Hindlimb muscle (tissue), 1 donor: ENCODE measurements around the gene RSPRY1. TPM values are rescaled to one million over a fixed set of nuclear protein-coding genes. Genes with fewer than 3 reads are reported as not detected.
"Not testable (repeated sequence)": the region's sequence is repeated elsewhere in the genome, so short reads cannot be mapped to it uniquely, and the experiment has no call there.

Experiments
- DNase-seq: peaks from one replicate; pipeline ENCODE4 v3.0.0-alpha.2; 2013
- polyA plus RNA-seq: library from polyadenylated mRNA; unstranded; fragments of 120-200 nt; gene quantifications from one replicate; pipeline ENCODE4 v1.2.1, GENCODE V29; 2013; ENCODE audit not compliant: insufficient read length

RSPRY1 gene
- polyA plus RNA-seq, 1 donor: 22.8 TPM

- DNase-seq: no peak
Observed at GRCh38 chr16:57273359-57273758, 87.2 kb downstream of the RSPRY1 start.

- DNase-seq: no peak
Observed at GRCh38 chr16:57273826-57274225, 87.7 kb downstream of the RSPRY1 start.

- DNase-seq: not testable (repeated sequence)
Observed at GRCh38 chr16:57275946-57276345, 89.8 kb downstream of the RSPRY1 start.

GRCh38 chr16:57276596-57276995, 90.5 kb downstream of the RSPRY1 start:
- DNase-seq: no peak

- no peak for DNase-seq
Observed at GRCh38 chr16:57277586-57277985, 91.5 kb downstream of the RSPRY1 start.

- DNase-seq: no peak
Observed at GRCh38 chr16:57278494-57278893, 92.4 kb downstream of the RSPRY1 start.

GRCh38 chr16:57279780-57280638, 93.9 kb downstream of the RSPRY1 start:
- DNase-seq: no peak

- no peak for DNase-seq
Observed at GRCh38 chr16:57281791-57282190, 95.7 kb downstream of the RSPRY1 start.

- DNase-seq: no peak
Observed at GRCh38 chr16:57282510-57283213, 96.5 kb downstream of the RSPRY1 start.

- DNase-seq: no peak
Observed at GRCh38 chr16:57283214-57283958, 97.3 kb downstream of the RSPRY1 start.

GRCh38 chr16:57283959-57284208, 97.8 kb downstream of the RSPRY1 start:
- no peak for DNase-seq

- DNase-seq: peak; percentile 65
Observed at GRCh38 chr16:57284209-57284951, 98.3 kb downstream of the RSPRY1 start, which contains the start of gene PLLP. TSS of gene PLLP (minus strand) at chr16:57284672. CDS start at chr16:57284540, 132 bp downstream.

GRCh38 chr16:57284952-57285363, 98.8 kb downstream of the RSPRY1 start:
- DNase-seq: no peak

GRCh38 chr16:57285379-57285778, 99.2 kb downstream of the RSPRY1 start:
- no peak for DNase-seq

GRCh38 chr16:57289391-57290257, 103.5 kb downstream of the RSPRY1 start:
- no peak for DNase-seq

Other genes starting within 250 kb of the RSPRY1 start
- gene CETP, start 224.4 kb upstream of the RSPRY1 start, polyA plus RNA-seq: 8.9 TPM
- 4.2 TPM for gene NLRC5, start 196.8 kb upstream of the RSPRY1 start, polyA plus RNA-seq
- gene CPNE2, start 93.7 kb upstream of the RSPRY1 start, polyA plus RNA-seq: 24.8 TPM
- gene PSME3IP1, start 290 bp upstream of the RSPRY1 start, polyA plus RNA-seq: 52.7 TPM
- gene ARL2BP, start 58.9 kb downstream of the RSPRY1 start, polyA plus RNA-seq: 36.0 TPM
- gene PLLP, start 98.3 kb downstream of the RSPRY1 start, polyA plus RNA-seq: 0.89 TPM
- gene CCL22, start 172.5 kb downstream of the RSPRY1 start, polyA plus RNA-seq: 0.15 TPM
- gene CX3CL1, start 186.2 kb downstream of the RSPRY1 start, polyA plus RNA-seq: 4.9 TPM
- gene CCL17, start 218.4 kb downstream of the RSPRY1 start, polyA plus RNA-seq: not detected